GM18498 (cell line): ENCODE measurements around the gene NELFB.

Experiments used
- ATAC-seq: cut with Tn5 transposase; IDR thresholded peaks from one replicate; pipeline ENCODE4 v1.9.1; 2021; ENCODE audit warnings: mild to moderate bottlenecking, moderate library complexity; ENCODE audit not compliant: unreplicated experiment

NELFB gene

GRCh38 chr9:137280474-137281344 is 25.6 kb downstream of the NELFB start:
- no peak for ATAC-seq

GRCh38 chr9:137281345-137282116 is 26.4 kb downstream of the NELFB start:
- no peak for ATAC-seq

- ATAC-seq, result peak; percentile 24
These were observed 31.9 kb downstream of the NELFB start for GRCh38 chr9:137286975-137287383.

GRCh38 chr9:137293094-137293481 is 38.0 kb downstream of the NELFB start:
- ATAC-seq, result no peak

- ATAC-seq, result no peak
These were observed 38.5 kb downstream of the NELFB start for GRCh38 chr9:137293482-137294090.

- no peak for ATAC-seq
These were observed 39.1 kb downstream of the NELFB start for GRCh38 chr9:137294091-137294680.

- no peak for ATAC-seq
These were observed 39.6 kb downstream of the NELFB start for GRCh38 chr9:137294681-137295237.

- ATAC-seq, result peak; percentile 62
These were observed 40.2 kb downstream of the NELFB start for GRCh38 chr9:137295238-137295811.

- no peak for ATAC-seq
These were observed 40.9 kb downstream of the NELFB start for GRCh38 chr9:137295849-137296669.

- no peak for ATAC-seq
These were observed 41.8 kb downstream of the NELFB start for GRCh38 chr9:137296670-137297664.

GRCh38 chr9:137297966-137298365 is 42.8 kb downstream of the NELFB start:
- no peak for ATAC-seq

GRCh38 chr9:137298401-137299202 is 43.5 kb downstream of the NELFB start:
- no peak for ATAC-seq

- ATAC-seq, result no peak
These were observed 44.1 kb downstream of the NELFB start for GRCh38 chr9:137299203-137299565.

- ATAC-seq, result no peak
These were observed 44.8 kb downstream of the NELFB start for GRCh38 chr9:137299938-137300337.

- no peak for ATAC-seq
These were observed 45.5 kb downstream of the NELFB start for GRCh38 chr9:137300567-137301080.

- peak; percentile 4 for ATAC-seq
These were observed 46.2 kb downstream of the NELFB start for GRCh38 chr9:137301081-137301947.

GRCh38 chr9:137302118-137302448 is 47.0 kb downstream of the NELFB start, which contains the start of gene NRARP:
NRARP (minus strand) TSS chr9:137302271; CDS start chr9:137301928, 343 bp downstream.
- ATAC-seq, result peak; percentile 75
